Progenitor cell of endocrine pancreas (in vitro differentiated cells): ENCODE results near the gene CHST10. TPM values are rescaled to one million over a fixed set of nuclear protein-coding genes. Genes with fewer than 3 reads are reported as not detected.
A peak's percentile ranks its signal among the peaks of the same experiment; 100 is the strongest.
"Not testable (repeated sequence)": the region's sequence is repeated elsewhere in the genome, so short reads cannot be mapped to it uniquely, and the experiment has no call there.

ENCODE experiments used
- DNase-seq: peaks from one replicate; pipeline ENCODE4 v3.0.0; 2021; ENCODE audit warnings: low spot score; ENCODE audit not compliant: unreplicated experiment
- H3K27ac Mint-ChIP-seq: 2 replicates; pipeline ENCODE4 v1.8.0; 2021; ENCODE audit warnings: mild to moderate bottlenecking, moderate library complexity, mixed read lengths
- H3K27me3 Mint-ChIP-seq: 2 replicates; pipeline ENCODE4 v1.8.0; 2021; ENCODE audit warnings: mixed read lengths
- H3K36me3 Mint-ChIP-seq: 2 replicates; pipeline ENCODE4 v1.8.0; 2022; ENCODE audit warnings: mixed read lengths; ENCODE audit not compliant: insufficient read depth
- H3K4me1 Mint-ChIP-seq: 2 replicates; pipeline ENCODE4 v1.8.0; 2021; ENCODE audit warnings: low read depth, mixed read lengths
- H3K4me3 Mint-ChIP-seq: 2 replicates; pipeline ENCODE4 v1.8.0; 2021; ENCODE audit warnings: low read depth, mild to moderate bottlenecking, moderate library complexity, mixed read lengths
- H3K9me3 Mint-ChIP-seq: 2 replicates; pipeline ENCODE4 v1.8.0; 2021; ENCODE audit warnings: low read depth, mixed read lengths
- CTCF ChIP-seq: fragments of 200-600 bp; sonication (generic); IDR thresholded peaks from one replicate; pipeline ENCODE4 v1.5.0; 2021; ENCODE audit warnings: antibody characterized with exemption, mild to moderate bottlenecking; ENCODE audit not compliant: unreplicated experiment
- total RNA-seq: library from RNA; stranded (reverse); gene quantifications from 2 replicates; pipeline ENCODE4 v1.2.1, GENCODE V29; 2021

The CHST10 gene
- total RNA-seq, 1 donor from 2014 or later, result 22.1 TPM

GRCh38 chr2:100380681-100381080, 36.8 kb downstream of the CHST10 start:
- no peaks in the 10 kb centered on the region for H3K36me3 Mint-ChIP-seq
- peaks cover 1% of the 10 kb centered on the region for H3K4me1 Mint-ChIP-seq
- no peak overlapping the region for H3K27ac Mint-ChIP-seq
- no peaks in the 10 kb centered on the region for H3K27me3 Mint-ChIP-seq
- no peak overlapping the region for H3K4me3 Mint-ChIP-seq
- TF ChIP-seq CTCF, result no peak
- no peak for DNase-seq
- no peaks in the 10 kb centered on the region for H3K9me3 Mint-ChIP-seq

- TF ChIP-seq CTCF, result no peak
- H3K27me3 Mint-ChIP-seq, result no peaks in the 10 kb centered on the region
- H3K9me3 Mint-ChIP-seq, result peaks cover under 1% of the 10 kb centered on the region
- no peak overlapping the region for H3K27ac Mint-ChIP-seq
- H3K36me3 Mint-ChIP-seq, result no peaks in the 10 kb centered on the region
- DNase-seq, result no peak
- no peak overlapping the region for H3K4me3 Mint-ChIP-seq
- peaks cover 1% of the 10 kb centered on the region for H3K4me1 Mint-ChIP-seq
Measured at GRCh38 chr2:100376836-100377235, 40.6 kb downstream of the CHST10 start.

DNA sequence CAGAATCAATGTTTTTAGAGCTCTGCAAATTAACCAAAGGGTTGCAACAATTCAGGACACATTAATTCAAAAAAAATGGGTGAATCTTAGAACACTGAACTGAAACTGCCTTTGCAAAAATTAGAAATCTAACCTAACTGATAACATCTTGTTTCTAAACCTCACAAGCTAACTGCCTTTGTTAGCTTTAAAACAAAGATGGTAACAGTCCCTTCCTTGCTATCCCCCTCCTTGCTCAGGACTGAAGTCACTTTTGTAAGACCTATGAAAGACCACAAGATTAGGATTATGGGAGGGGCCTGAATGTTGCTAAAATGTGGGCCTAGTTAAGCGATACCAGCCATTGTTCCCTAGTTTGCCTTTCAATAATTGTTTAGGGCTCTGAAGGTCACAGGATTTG, 50.3 kb downstream of the CHST10 start:
- Mint-ChIP-seq H3K4me1 (peaks cover 4% of the 10 kb centered on the region), H3K27me3 (no peaks in the 10 kb centered on the region), H3K4me3 (no peak overlapping the region), H3K9me3 (peaks cover 25% of the 10 kb centered on the region), H3K27ac (peak overlapping the region; percentile 62), H3K36me3 (no peaks in the 10 kb centered on the region)
- no peak for DNase-seq
- no peak for TF ChIP-seq CTCF

GRCh38 chr2:100365434-100365833, 52.0 kb downstream of the CHST10 start:
- Mint-ChIP-seq H3K27me3 (no peaks in the 10 kb centered on the region), H3K4me1 (peaks cover 4% of the 10 kb centered on the region), H3K9me3 (peaks cover 19% of the 10 kb centered on the region), H3K27ac (no peak overlapping the region), H3K36me3 (no peaks in the 10 kb centered on the region), H3K4me3 (no peak overlapping the region)
- no peak for DNase-seq
- TF ChIP-seq CTCF, result no peak

DNA sequence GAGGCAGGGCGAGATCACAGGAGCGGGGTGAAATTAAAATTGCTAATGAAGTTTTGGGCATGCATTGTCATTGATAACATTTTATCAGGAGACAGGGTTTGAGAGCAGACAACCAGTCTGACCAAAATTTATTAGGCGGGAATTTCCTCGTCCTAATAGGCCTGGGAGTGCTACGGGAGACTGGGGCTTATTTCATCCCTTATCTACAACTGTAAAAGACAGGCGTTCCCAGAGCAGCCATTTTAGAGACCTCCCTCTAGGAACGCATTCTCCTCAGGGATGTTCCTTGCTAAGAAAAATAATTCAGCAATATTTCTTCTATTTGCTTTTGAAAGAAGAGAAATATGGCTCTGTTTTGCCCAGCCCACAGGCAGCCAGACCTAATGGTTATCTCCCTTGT, 55.2 kb downstream of the CHST10 start:
- H3K9me3 Mint-ChIP-seq, result peaks cover 18% of the 10 kb centered on the region
- not testable (repeated sequence) for H3K36me3 Mint-ChIP-seq, H3K27me3 Mint-ChIP-seq, H3K4me1 Mint-ChIP-seq, H3K27ac Mint-ChIP-seq, DNase-seq, H3K4me3 Mint-ChIP-seq

DNA sequence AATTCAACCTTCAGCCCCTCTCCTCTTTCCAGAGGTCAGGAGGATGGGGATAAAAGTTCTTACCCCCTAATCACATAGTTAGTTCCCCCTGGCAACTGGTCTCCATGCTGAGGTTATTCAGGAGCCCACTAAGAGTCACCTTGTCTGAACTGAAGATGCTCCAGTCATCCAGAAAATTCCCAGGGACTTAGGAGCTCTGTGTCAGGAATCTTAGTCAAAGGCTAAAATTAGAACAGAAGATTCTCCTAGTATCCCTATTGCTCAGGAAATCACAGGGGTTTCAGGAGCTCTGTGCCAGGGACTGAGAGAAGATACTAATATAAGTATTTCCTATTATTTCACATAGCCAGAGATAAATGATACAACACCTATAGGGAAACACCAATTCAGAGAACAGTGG, 57.9 kb downstream of the CHST10 start:
- H3K27me3 Mint-ChIP-seq, result no peaks in the 10 kb centered on the region
- DNase-seq, result no peak
- no peak overlapping the region for H3K4me3 Mint-ChIP-seq
- H3K36me3 Mint-ChIP-seq, result no peaks in the 10 kb centered on the region
- no peak overlapping the region for H3K27ac Mint-ChIP-seq
- TF ChIP-seq CTCF, result no peak
- no peaks in the 10 kb centered on the region for H3K4me1 Mint-ChIP-seq
- peaks cover 18% of the 10 kb centered on the region for H3K9me3 Mint-ChIP-seq
